GM12891 (cell line): ENCODE data around the gene NPM3.

Source experiments
- DNase-seq: peaks from one replicate; pipeline ENCODE4 v3.0.0; 2011; ENCODE audit warnings: low spot score; ENCODE audit not compliant: insufficient read length
- FAIRE-seq: peaks from 2 replicates; lab custom pipeline; 2011; peaks lifted over from hg19 to GRCh38; lab: Jason Lieb, UNC
- PAX5 ChIP-seq: IDR thresholded peaks from 2 replicates; pipeline ENCODE4 v1.6.1; 2011; ENCODE audit warnings: low read length, moderate library complexity, mild to moderate bottlenecking; ENCODE audit not compliant: insufficient read depth, severe bottlenecking
- POLR2A ChIP-seq: IDR thresholded peaks from 2 replicates; pipeline ENCODE4 v1.6.1; 2011; ENCODE audit warnings: low read depth, low read length, control low read depth
- POLR2AphosphoS5 ChIP-seq: IDR thresholded peaks from 2 replicates; pipeline ENCODE4 v1.6.1; 2011; ENCODE audit warnings: low read depth, low read length, control low read depth
- POU2F2 ChIP-seq: IDR thresholded peaks from 2 replicates; pipeline ENCODE4 v1.6.1; 2011; ENCODE audit warnings: low read depth, mild to moderate bottlenecking, control low read depth, low read length, moderate library complexity
- SPI1 ChIP-seq: IDR thresholded peaks from 2 replicates; pipeline ENCODE4 v1.6.1; 2011; ENCODE audit warnings: low read depth, low read length, control low read depth
- TAF1 ChIP-seq: IDR thresholded peaks from 2 replicates; pipeline ENCODE4 v1.6.1; 2011; ENCODE audit warnings: low read depth, low read length, control low read depth

NPM3 gene

GRCh38 chr10:101761226-101761625 lies 22.0 kb downstream of the NPM3 start:
- DNase-seq = no peak
- no peak for FAIRE-seq
- TF ChIP-seq POU2F2 (no peak), POLR2AphosphoS5 (no peak), TAF1 (no peak), SPI1 (no peak), PAX5 (no peak), POLR2A (no peak)

DNA sequence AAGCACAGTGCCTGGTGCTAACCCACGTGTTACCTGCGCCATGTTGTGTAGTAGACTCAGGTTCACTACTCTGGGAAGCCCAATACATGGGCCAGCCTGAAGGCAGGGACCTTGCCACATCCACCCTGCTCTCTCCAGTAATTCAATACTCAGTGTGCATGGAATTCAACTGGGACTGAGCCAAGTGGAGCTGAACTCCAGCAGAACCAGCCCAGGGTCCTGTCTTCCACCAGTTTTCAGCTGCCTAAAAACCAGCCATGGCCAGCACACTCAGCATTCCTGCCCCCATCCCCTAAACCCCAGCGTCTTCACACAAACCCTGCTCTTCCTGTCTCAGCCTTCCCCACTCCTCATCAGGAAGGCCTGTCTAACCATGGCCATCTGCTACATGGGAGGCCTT lies 22.7 kb downstream of the NPM3 start:
- no peak for DNase-seq
- no peak for FAIRE-seq
- no peak for TF ChIP-seq PAX5
- no peak for TF ChIP-seq POLR2A
- TF ChIP-seq SPI1 = no peak
- no peak for TF ChIP-seq POLR2AphosphoS5
- no peak for TF ChIP-seq TAF1
- TF ChIP-seq POU2F2 = no peak

GRCh38 chr10:101759309-101760247 lies 23.7 kb downstream of the NPM3 start:
- FAIRE-seq (no peak), DNase-seq (no peak)
- TF ChIP-seq POLR2A (no peak), PAX5 (no peak), SPI1 (no peak), POU2F2 (no peak), POLR2AphosphoS5 (no peak), TAF1 (no peak)

DNA sequence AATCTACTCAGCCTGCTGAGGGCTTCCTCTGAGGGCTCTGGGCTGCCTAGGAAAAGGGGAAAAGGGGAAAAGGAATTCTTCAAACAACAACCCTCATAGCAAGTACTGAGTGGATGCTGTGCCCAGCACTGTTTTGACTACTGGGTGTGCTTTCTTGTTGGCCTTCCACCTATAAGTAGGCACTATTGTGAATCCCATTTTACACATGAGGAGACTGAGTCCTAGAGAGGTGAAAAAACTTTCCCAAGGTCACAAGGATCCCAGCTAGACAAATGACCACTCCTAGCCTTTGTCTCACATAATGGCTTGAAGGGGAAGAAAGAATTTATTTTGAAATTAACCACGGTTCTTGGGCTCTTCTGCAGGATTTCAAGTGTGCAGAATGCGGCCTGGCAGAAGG lies 24.4 kb downstream of the NPM3 start:
- DNase-seq = no peak
- TF ChIP-seq POU2F2 (no peak), TAF1 (no peak), POLR2A (no peak), POLR2AphosphoS5 (no peak), PAX5 (no peak), SPI1 (no peak)
- FAIRE-seq = no peak

DNA sequence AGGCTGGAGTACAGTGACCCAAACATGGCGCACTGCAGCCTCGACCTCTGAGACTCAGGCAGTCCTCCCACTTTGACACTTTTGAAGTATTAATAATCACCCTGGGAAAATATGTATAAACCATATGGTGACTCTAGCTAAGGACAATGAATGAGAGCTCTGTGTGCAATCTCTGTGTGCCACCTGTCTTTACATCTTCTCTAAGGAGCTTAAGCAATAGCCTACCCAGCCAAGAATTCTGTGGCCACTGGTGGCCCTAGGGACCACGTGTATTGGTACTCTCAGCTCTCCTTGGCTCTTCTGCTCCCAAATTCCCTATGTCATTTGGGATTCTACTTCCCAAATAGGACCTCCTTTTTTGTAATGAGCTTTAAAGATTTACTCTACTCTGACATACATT lies 31.0 kb downstream of the NPM3 start:
- no peak for DNase-seq
- TF ChIP-seq POLR2AphosphoS5 (no peak), POLR2A (no peak), POU2F2 (no peak), PAX5 (no peak), TAF1 (no peak), SPI1 (no peak)
- no peak for FAIRE-seq

- TF ChIP-seq PAX5 (no peak), POU2F2 (no peak), SPI1 (no peak), POLR2AphosphoS5 (no peak), POLR2A (no peak), TAF1 (no peak)
- no peak for DNase-seq
- FAIRE-seq = no peak
Measured at GRCh38 chr10:101749047-101750016, 33.9 kb downstream of the NPM3 start.

- TF ChIP-seq POLR2A (no peak), PAX5 (no peak), POLR2AphosphoS5 (no peak), TAF1 (no peak), POU2F2 (no peak), SPI1 (no peak)
- FAIRE-seq (no peak), DNase-seq (no peak)
Measured at GRCh38 chr10:101748496-101748895, 34.8 kb downstream of the NPM3 start.

GRCh38 chr10:101745074-101745696 lies 38.1 kb downstream of the NPM3 start:
- FAIRE-seq (no peak), DNase-seq (no peak)
- TF ChIP-seq SPI1 = no peak
- no peak for TF ChIP-seq POLR2A
- no peak for TF ChIP-seq POLR2AphosphoS5
- no peak for TF ChIP-seq POU2F2
- TF ChIP-seq TAF1 = no peak
- TF ChIP-seq PAX5 = no peak

- no peak for TF ChIP-seq POLR2A
- no peak for TF ChIP-seq PAX5
- TF ChIP-seq TAF1 = no peak
- no peak for TF ChIP-seq POLR2AphosphoS5
- no peak for TF ChIP-seq POU2F2
- no peak for TF ChIP-seq SPI1
- DNase-seq = no peak
- no peak for FAIRE-seq
Measured at GRCh38 chr10:101744267-101744666, 39.0 kb downstream of the NPM3 start.

DNA sequence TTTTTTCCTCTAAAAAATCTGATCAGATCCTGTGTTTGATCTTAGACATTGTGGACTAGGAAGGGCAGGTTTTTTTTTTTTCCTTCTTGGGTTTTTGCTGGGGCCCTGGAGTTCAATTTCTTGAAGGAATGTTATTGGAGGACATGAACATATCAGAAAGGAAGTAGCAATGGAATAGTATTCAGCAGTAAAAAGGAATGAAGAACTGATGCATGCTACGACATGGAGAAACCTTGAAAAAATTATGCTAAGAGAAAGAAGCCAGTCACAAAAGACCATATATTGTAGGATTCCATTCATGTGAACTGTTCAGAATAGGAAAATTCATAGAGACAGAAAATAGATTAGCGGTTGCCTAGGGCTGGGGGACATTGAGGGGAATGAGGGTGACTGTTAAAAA lies 41.3 kb downstream of the NPM3 start:
- DNase-seq = no peak
- TF ChIP-seq TAF1 = no peak
- TF ChIP-seq POLR2AphosphoS5 = no peak
- no peak for TF ChIP-seq PAX5
- no peak for TF ChIP-seq SPI1
- TF ChIP-seq POLR2A = no peak
- no peak for TF ChIP-seq POU2F2
- no peak for FAIRE-seq
